ENCODE results near the gene DAPK1. TPM values are rescaled to one million over a fixed set of nuclear protein-coding genes. Genes with fewer than 3 reads are reported as not detected.

DAPK1 gene
- 13.8 and 18.7 TPM in 2 replicates for total RNA-seq

DNA sequence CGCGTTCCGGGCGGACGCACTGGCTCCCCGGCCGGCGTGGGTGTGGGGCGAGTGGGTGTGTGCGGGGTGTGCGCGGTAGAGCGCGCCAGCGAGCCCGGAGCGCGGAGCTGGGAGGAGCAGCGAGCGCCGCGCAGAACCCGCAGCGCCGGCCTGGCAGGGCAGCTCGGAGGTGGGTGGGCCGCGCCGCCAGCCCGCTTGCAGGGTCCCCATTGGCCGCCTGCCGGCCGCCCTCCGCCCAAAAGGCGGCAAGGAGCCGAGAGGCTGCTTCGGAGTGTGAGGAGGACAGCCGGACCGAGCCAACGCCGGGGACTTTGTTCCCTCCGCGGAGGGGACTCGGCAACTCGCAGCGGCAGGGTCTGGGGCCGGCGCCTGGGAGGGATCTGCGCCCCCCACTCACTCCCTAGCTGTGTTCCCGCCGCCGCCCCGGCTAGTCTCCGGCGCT lies at the start of gene DAPK1:
Gene DAPK1, plus strand, starts transcription at position 264 of the 442 bp plus-strand sequence. CDS start 1,211 bp downstream, outside the sequence.

GRCh38 chr9:87725900-87726709 lies 228.4 kb downstream of the DAPK1 start, which contains the start of gene CTSL:
CTSL (plus strand) TSS chr9:87726119; CDS start chr9:87727604, 1,485 bp downstream.

Other genes with a start within 250 kb of the DAPK1 start
- gene CTSL, start 228.3 kb downstream of the DAPK1 start, total RNA-seq: 230 and 242 TPM in 2 replicates